GM21367 (cell line): ENCODE results near the gene TMEM92.
"Not testable (repeated sequence)": the region's sequence is repeated elsewhere in the genome, so short reads cannot be mapped to it uniquely, and the experiment has no call there.

Source experiments
- ATAC-seq: cut with Tn5 transposase; IDR thresholded peaks from one replicate; pipeline ENCODE4 v1.9.1; 2021; ENCODE audit not compliant: unreplicated experiment

TMEM92 gene

GRCh38 chr17:50273654-50274040 lies 619 bp upstream of the TMEM92 start:
- ATAC-seq: no peak

GRCh38 chr17:50274897-50275221 lies 593 bp downstream of the TMEM92 start:
- no peak for ATAC-seq

- no peak for ATAC-seq
These were observed 1.0 kb downstream of the TMEM92 start for GRCh38 chr17:50275279-50275678.

GRCh38 chr17:50276588-50277356 lies 2.5 kb downstream of the TMEM92 start:
- ATAC-seq: no peak

GRCh38 chr17:50277357-50277754 lies 3.1 kb downstream of the TMEM92 start:
- ATAC-seq: no peak

- ATAC-seq: no peak
These were observed 4.4 kb downstream of the TMEM92 start for GRCh38 chr17:50278526-50279180.

GRCh38 chr17:50279181-50279526 lies 4.9 kb downstream of the TMEM92 start:
- ATAC-seq: no peak

GRCh38 chr17:50279639-50280038 lies 5.4 kb downstream of the TMEM92 start:
- no peak for ATAC-seq

- ATAC-seq: no peak
These were observed 5.8 kb downstream of the TMEM92 start for GRCh38 chr17:50280068-50280467.

GRCh38 chr17:50280801-50281441 lies 6.7 kb downstream of the TMEM92 start:
- ATAC-seq: no peak

GRCh38 chr17:50281739-50282401 lies 7.6 kb downstream of the TMEM92 start:
- ATAC-seq: no peak

- ATAC-seq: no peak
These were observed 9.0 kb downstream of the TMEM92 start for GRCh38 chr17:50283246-50283645.

- no peak for ATAC-seq
These were observed 9.4 kb downstream of the TMEM92 start for GRCh38 chr17:50283714-50284113.

- ATAC-seq: no peak
These were observed 11.7 kb downstream of the TMEM92 start for GRCh38 chr17:50285941-50286340.

GRCh38 chr17:50287302-50287701 lies 13.0 kb downstream of the TMEM92 start:
- ATAC-seq: not testable (repeated sequence)

- no peak for ATAC-seq
These were observed 14.0 kb downstream of the TMEM92 start for GRCh38 chr17:50288306-50288705.

GRCh38 chr17:50289278-50289677 lies 15.0 kb downstream of the TMEM92 start:
- no peak for ATAC-seq

GRCh38 chr17:50289991-50290702 lies 15.9 kb downstream of the TMEM92 start:
- ATAC-seq: no peak

- no peak for ATAC-seq
These were observed 16.7 kb downstream of the TMEM92 start for GRCh38 chr17:50290933-50291332.

GRCh38 chr17:50292465-50292864 lies 18.2 kb downstream of the TMEM92 start:
- ATAC-seq: no peak

- no peak for ATAC-seq
These were observed 20.8 kb downstream of the TMEM92 start for GRCh38 chr17:50295021-50295420.
